HepG2 (cell line): Measurements from ENCODE around the gene DGCR2. TPM values are rescaled to one million over a fixed set of nuclear protein-coding genes. Genes with fewer than 3 reads are reported as not detected.

ENCODE experiments used
- ATAC-seq: fragments of 200-7000 bp; cut with Tn5 transposase; 3 replicates; pipeline ENCODE4 v1.9.1; 2020; ENCODE audit warnings: mild to moderate bottlenecking, moderate library complexity
- BruUV-seq: library from RNA; stranded (reverse); fragments of 400-500 nt; replicated peaks from 2 replicates; lab custom pipeline; 2021; lab: Mats Ljungman, UMichigan
- CTCF ChIA-PET: fragments of 300-600 bp; formaldehyde crosslinking; extraction: SDS; loops from one replicate; lab custom pipeline; 2021; ENCODE audit warnings: low total read pairs, inconsistent platforms, low intra/inter-chr PET ratio; lab: Yijun Ruan, JAX
- POLR2A ChIA-PET: fragments of 350-600 bp; sonication (Branson Sonifier 250); formaldehyde crosslinking; loops from one replicate; lab custom pipeline; 2020; ENCODE audit warnings: antibody characterized with exemption, inconsistent platforms; lab: Yijun Ruan, JAX
- DNase-seq: peaks from one replicate; pipeline ENCODE4 v3.0.0-alpha.2; 2015; ENCODE audit warnings: low spot score
- FAIRE-seq: peaks from 3 replicates; lab custom pipeline; 2011; peaks lifted over from hg19 to GRCh38; lab: Jason Lieb, UNC
- H2AFZ ChIP-seq: one replicate; pipeline ENCODE4 v1.6.1; 2011; ENCODE audit warnings: low read length, inconsistent platforms
- H3K27ac ChIP-seq: fragments of 300-600 bp; 3 replicates; pipeline ENCODE4 v1.8.0; 2011; ENCODE audit warnings: mixed run types, mild to moderate bottlenecking, mixed read lengths, low read length, inconsistent platforms; ENCODE audit not compliant: insufficient read depth; ENCODE audit errors: extremely low read length
- H3K27me3 ChIP-seq, 2 experiments: fragments of 200-600 bp in 1 of 2; 2 replicates in 1 of 2; 3 replicates in 1 of 2; pipeline versions ENCODE4 v1.6.0 to v1.8.0; 2011; ENCODE audit warnings: low read length in 2 of 2, mild to moderate bottlenecking in 2 of 2, moderate library complexity in 2 of 2, inconsistent platforms in 1 of 2; ENCODE audit not compliant: insufficient read depth in 2 of 2, control insufficient read depth in 1 of 2
- H3K36me3 ChIP-seq, 2 experiments: fragments of 200-600 bp in 1 of 2; replicated peaks in 1 of 2; 2 replicates in 1 of 2; 3 replicates in 1 of 2; pipeline versions ENCODE4 v1.5.1 to v1.8.0; 2011; ENCODE audit warnings: low read length in 2 of 2, inconsistent platforms in 1 of 2; ENCODE audit not compliant: insufficient read depth in 2 of 2, control insufficient read depth in 1 of 2
- H3K4me1 ChIP-seq: 2 replicates; pipeline ENCODE4 v1.5.1; 2012; ENCODE audit warnings: low read length, inconsistent platforms; ENCODE audit not compliant: insufficient read depth
- H3K4me2 ChIP-seq: 2 replicates; pipeline ENCODE4 v1.6.0; 2011; ENCODE audit warnings: low read depth, low read length, inconsistent platforms
- H3K4me3 ChIP-seq, 3 experiments: fragments of 200-600 bp in 1 of 3; sonication (generic), shearing (Covaris generic) in 1 of 3; replicated peaks in 1 of 3; 2 replicates each; pipeline ENCODE4 v1.5.1; 2011 to 2016; ENCODE audit warnings: low read length in 3 of 3, inconsistent platforms in 2 of 3, low read depth in 2 of 3, mild to moderate bottlenecking in 2 of 3, control low read depth in 1 of 3, mixed read lengths in 1 of 3; ENCODE audit not compliant: insufficient read depth in 1 of 3
- H3K79me2 ChIP-seq: one replicate; pipeline ENCODE4 v1.6.1; 2011; ENCODE audit warnings: low read length, inconsistent platforms; ENCODE audit not compliant: insufficient read depth
- H3K9ac ChIP-seq: 2 replicates; pipeline ENCODE4 v1.6.0; 2011; ENCODE audit warnings: mild to moderate bottlenecking, low read depth, low read length, inconsistent platforms; ENCODE audit not compliant: insufficient read depth
- H3K9me3 ChIP-seq: 2 replicates; pipeline ENCODE4 v1.5.1; 2012; ENCODE audit warnings: mild to moderate bottlenecking, low read length
- H4K20me1 ChIP-seq: 2 replicates; pipeline ENCODE4 v1.6.0; 2011; ENCODE audit warnings: inconsistent platforms, mild to moderate bottlenecking, low read length, moderate library complexity; ENCODE audit not compliant: insufficient read depth
- DR1 ChIP-seq: sonication (generic); formaldehyde crosslinking; IDR thresholded peaks from 2 replicates; pipeline ENCODE4 v1.8.0; 2021; ENCODE audit warnings: mild to moderate bottlenecking, missing genetic modification reagents, inconsistent platforms
- HHEX ChIP-seq: IDR thresholded peaks from 2 replicates; pipeline ENCODE4 v1.6.1; 2016; ENCODE audit warnings: control low read depth
- JUN ChIP-seq: sonication (generic); formaldehyde crosslinking; IDR thresholded peaks from 2 replicates; pipeline ENCODE4 v1.4.0; 2020; ENCODE audit warnings: mild to moderate bottlenecking, missing genetic modification reagents
- MBD4 ChIP-seq: IDR thresholded peaks from 2 replicates; pipeline ENCODE4 v1.6.1; 2012; ENCODE audit warnings: low read length, inconsistent platforms, borderline replicate concordance
- RBM22 ChIP-seq: fragments of 200-400 bp; formaldehyde crosslinking; optimal IDR thresholded peaks from 2 replicates; pipeline ENCODE3; 2017; ENCODE audit warnings: mild to moderate bottlenecking, low read length, moderate library complexity
- RFXAP ChIP-seq: sonication (generic); formaldehyde crosslinking; IDR thresholded peaks from 2 replicates; pipeline ENCODE4 v1.4.0; 2020; ENCODE audit warnings: missing genetic modification reagents, borderline replicate concordance
- ZNF678 ChIP-seq: sonication (generic); formaldehyde crosslinking; IDR thresholded peaks from 2 replicates; pipeline ENCODE4 v1.4.0; 2020; ENCODE audit warnings: mild to moderate bottlenecking, missing genetic modification reagents
- whole genome bisulfite sequencing: methylation state at CpG from one replicate; pipeline ENCODE4 v1.1.6; 2017; ENCODE audit warnings: low lambda C conversion rate; 5-methylcytosine and 5-hydroxymethylcytosine counted together
- in situ Hi-C: cut with HindIII; loops from 2 replicates; pipeline ENCODE4 v1.10.0; 2017; ENCODE audit warnings: low pct_unique_long_range_greater_than_20kb; ENCODE audit not compliant: extremely low pct_ligation_motif_present
- intact Hi-C: fragments of 100-400 bp; cut with micrococcal nuclease; formaldehyde crosslinking; loops from one replicate; pipeline ENCODE4 v1.10.0; 2022; ENCODE audit not compliant: unreplicated experiment
- polyA plus RNA-seq, 8 experiments: library from polyadenylated mRNA; depleted of rRNA in 3 of 8; stranded (reverse) in 7 of 8; unstranded in 1 of 8; fragments of >200 nt; fragmentation: Illumina TruSeq in 4 of 8; extraction: Trizol in 4 of 8; gene quantifications; 2 replicates each; pipeline versions ENCODE4 v1.2.1 to v1.2.3, GENCODE V29; 2011 to 2016; ENCODE audit warnings: low read depth in 4 of 8, missing spikeins in 1 of 8, mixed read lengths in 1 of 8; ENCODE audit not compliant: insufficient read depth in 1 of 8
- total RNA-seq, 5 experiments: library from RNA; depleted of rRNA; stranded (reverse); fragments of >200 nt; fragmentation: Illumina TruSeq; extraction: Trizol; gene quantifications; 2 replicates each; pipeline ENCODE4 v1.2.3, GENCODE V29; 2016; ENCODE audit warnings: low read depth in 1 of 5
- TF ChIP-seq, protein P1 (sequence below): sonication (generic); formaldehyde crosslinking; IDR thresholded peaks from 2 replicates; pipeline ENCODE4 v1.4.0; 2020; ENCODE audit warnings: missing genetic modification reagents, borderline replicate concordance

DGCR2 gene
- total and polyA plus RNA-seq, 2 of the 13 experiments (the other 11 are each of a cell fraction or from before 2014, with no cell fraction given), result 23.1 to 35.3 TPM

DNA sequence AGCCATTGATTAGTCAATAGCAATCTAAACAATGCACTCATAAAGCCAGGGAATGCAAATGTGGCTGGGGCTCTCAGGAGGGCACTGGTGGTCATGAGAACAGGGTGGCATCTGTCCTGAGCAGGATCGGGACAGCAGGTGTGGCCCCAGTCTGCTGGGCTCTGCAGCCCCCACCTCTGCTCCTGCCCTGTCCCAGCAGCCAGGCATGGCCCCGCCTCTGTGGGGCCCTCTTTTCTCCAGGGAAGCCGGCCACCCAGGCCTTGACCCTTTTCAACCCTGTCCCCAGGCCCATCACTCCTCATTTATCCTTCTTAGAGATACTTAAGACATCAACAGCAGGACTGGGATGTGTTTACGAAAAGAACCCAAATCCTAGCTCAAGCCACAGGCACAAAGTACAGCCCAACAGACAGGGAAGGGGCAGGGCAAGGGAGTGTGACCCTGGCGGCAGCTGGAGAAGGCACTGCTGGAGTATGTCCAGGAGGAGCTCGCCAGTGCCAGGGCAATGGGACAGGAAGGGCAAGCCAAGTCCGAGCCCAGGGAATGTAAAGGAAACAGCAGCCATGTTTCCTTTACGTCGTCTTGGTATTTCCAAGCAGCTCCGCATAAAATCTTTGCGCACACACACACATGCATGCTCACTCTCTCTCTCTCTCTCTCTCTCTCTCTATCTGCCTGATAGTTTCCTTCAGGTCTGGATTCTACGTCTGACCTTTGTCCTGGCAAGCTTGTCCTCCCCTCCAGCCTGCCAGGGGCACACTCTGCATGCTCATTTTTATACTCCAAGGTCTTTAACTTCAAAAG is 59.9 kb downstream of the DGCR2 start:
- Histone ChIP-seq H3K27me3 (no peaks in the 10 kb centered on the region), H3K4me1 (peaks cover 11% of the 10 kb centered on the region; the same call in 1 of the 2 replicates), H3K4me3 (no peak overlapping the region), H3K9me3 (no peaks in the 10 kb centered on the region), H2AFZ (no peak overlapping the region), H4K20me1 (no peaks in the 10 kb centered on the region), H3K79me2 (no peaks in the 10 kb centered on the region), H3K9ac (no peak overlapping the region), H3K4me2 (no peak overlapping the region), H3K27ac (no peak overlapping the region), H3K36me3 (peaks cover 33 to 87% of the 10 kb centered on the region in 2 experiments)
- POLR2A ChIA-PET, result no interaction called here
- 82% methylated on average over 11 of the region's 12 CpGs for WGBS
- BruUV-seq, result no TSS peak
- DNase-seq, result no peak
- CTCF ChIA-PET, result no interaction called here
- no peak for FAIRE-seq
- TF ChIP-seq, protein P1, sequence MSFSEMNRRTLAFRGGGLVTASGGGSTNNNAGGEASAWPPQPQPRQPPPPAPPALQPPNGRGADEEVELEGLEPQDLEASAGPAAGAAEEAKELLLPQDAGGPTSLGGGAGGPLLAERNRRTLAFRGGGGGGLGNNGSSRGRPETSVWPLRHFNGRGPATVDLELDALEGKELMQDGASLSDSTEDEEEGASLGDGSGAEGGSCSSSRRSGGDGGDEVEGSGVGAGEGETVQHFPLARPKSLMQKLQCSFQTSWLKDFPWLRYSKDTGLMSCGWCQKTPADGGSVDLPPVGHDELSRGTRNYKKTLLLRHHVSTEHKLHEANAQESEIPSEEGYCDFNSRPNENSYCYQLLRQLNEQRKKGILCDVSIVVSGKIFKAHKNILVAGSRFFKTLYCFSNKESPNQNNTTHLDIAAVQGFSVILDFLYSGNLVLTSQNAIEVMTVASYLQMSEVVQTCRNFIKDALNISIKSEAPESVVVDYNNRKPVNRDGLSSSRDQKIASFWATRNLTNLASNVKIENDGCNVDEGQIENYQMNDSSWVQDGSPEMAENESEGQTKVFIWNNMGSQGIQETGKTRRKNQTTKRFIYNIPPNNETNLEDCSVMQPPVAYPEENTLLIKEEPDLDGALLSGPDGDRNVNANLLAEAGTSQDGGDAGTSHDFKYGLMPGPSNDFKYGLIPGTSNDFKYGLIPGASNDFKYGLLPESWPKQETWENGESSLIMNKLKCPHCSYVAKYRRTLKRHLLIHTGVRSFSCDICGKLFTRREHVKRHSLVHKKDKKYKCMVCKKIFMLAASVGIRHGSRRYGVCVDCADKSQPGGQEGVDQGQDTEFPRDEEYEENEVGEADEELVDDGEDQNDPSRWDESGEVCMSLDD (CRISPR knock-in tag), result no peak
- peak; percentile 21 for TF ChIP-seq RBM22
- intact Hi-C loops (no loop called here), in situ Hi-C loops (no loop called here)
- no peak for ATAC-seq

DNA sequence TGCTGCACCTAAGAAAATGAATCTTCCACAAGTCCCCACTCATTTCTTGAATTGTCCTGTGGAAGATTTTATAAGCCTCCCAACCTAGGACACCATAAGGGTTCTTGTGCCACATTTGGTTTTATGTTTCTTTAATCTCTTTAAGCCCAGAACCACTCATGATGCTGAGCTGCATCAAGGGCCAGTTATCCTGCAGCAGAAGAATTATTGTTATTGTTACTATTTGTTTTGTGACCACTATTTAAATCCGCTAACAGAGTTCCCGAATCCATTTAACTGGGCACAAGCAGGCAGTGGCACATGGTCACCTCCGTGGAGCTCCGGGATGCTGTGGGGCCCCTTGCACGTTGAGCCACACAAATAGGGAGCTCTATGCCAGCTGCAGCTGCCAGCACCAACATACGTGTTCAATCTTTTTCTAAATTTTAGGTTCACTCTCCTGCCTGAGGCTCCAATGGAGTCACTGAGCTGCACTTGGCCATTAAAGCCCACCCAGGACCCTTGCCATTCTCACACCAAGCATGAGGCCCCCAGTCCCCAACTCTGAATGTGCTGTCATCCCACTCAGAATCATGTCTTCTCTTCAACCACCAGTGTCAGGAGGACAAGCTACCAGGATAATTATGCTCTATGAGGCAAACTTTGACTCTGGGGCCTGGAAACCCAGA is 60.6 kb downstream of the DGCR2 start:
- no peak overlapping the region for H3K27ac ChIP-seq
- no peaks in the 10 kb centered on the region for H3K9me3 ChIP-seq
- CTCF ChIA-PET, result no interaction called here
- H3K27me3 ChIP-seq, result no peaks in the 10 kb centered on the region
- POLR2A ChIA-PET, result no interaction called here
- ATAC-seq, result no peak
- intact Hi-C loops, result no loop called here
- H4K20me1 ChIP-seq, result no peaks in the 10 kb centered on the region
- no peak for FAIRE-seq
- peaks cover 11% of the 10 kb centered on the region; the same call in 1 of the 2 replicates for H3K4me1 ChIP-seq
- no TSS peak for BruUV-seq
- no peak for DNase-seq
- TF ChIP-seq ZNF678 (CRISPR knock-in tag), result no peak
- TF ChIP-seq DR1, result no peak
- TF ChIP-seq MBD4, result no peak
- no peak for TF ChIP-seq JUN
- TF ChIP-seq HHEX (CRISPR knock-in tag), result no peak
- TF ChIP-seq RFXAP (CRISPR knock-in tag), result no peak
- no peak overlapping the region for H3K9ac ChIP-seq
- H3K4me2 ChIP-seq, result no peak overlapping the region
- H3K79me2 ChIP-seq, result no peaks in the 10 kb centered on the region
- peaks cover 29 to 89% of the 10 kb centered on the region in 2 experiments for H3K36me3 ChIP-seq
- H2AFZ ChIP-seq, result no peak overlapping the region
- 98% methylated on average over 6 of the region's 6 CpGs for WGBS
- in situ Hi-C loops, result no loop called here
- H3K4me3 ChIP-seq, result no peak overlapping the region
